Effector memory CD8-positive, alpha-beta T cell (primary cell): ENCODE measurements around the gene CALY.

ENCODE experiments used
- ATAC-seq: fragments of 150-1000 bp; cut with Tn5 transposase; replicated peaks from 2 replicates; pipeline ENCODE4 v1.10.0; 2021; ENCODE audit warnings: mild to moderate bottlenecking, moderate library complexity
- DNase-seq, 3 experiments: peaks; one replicate each; pipeline ENCODE4 v3.0.0; 2021
- H3K27ac Mint-ChIP-seq, 2 donors: one replicate each; pipeline ENCODE4 v1.8.0; 2022; ENCODE audit warnings: mild to moderate bottlenecking in 2 of 2, mixed read lengths in 2 of 2, moderate library complexity in 2 of 2
- H3K27me3 Mint-ChIP-seq, 2 donors: one replicate each; pipeline ENCODE4 v1.8.0; 2022; ENCODE audit warnings: mixed read lengths in 2 of 2
- H3K36me3 Mint-ChIP-seq: one replicate; pipeline ENCODE4 v1.8.0; 2022; ENCODE audit warnings: mild to moderate bottlenecking, moderate library complexity, mixed read lengths; ENCODE audit not compliant: insufficient read depth
- H3K4me1 Mint-ChIP-seq, 2 donors: one replicate each; pipeline ENCODE4 v1.8.0; 2022; ENCODE audit warnings: low read depth in 2 of 2, mixed read lengths in 2 of 2
- H3K4me3 Mint-ChIP-seq, 2 donors: one replicate each; pipeline ENCODE4 v1.8.0; 2022; ENCODE audit warnings: mild to moderate bottlenecking in 2 of 2, mixed read lengths in 2 of 2, moderate library complexity in 2 of 2
- H3K9me3 Mint-ChIP-seq, 2 donors: one replicate each; pipeline ENCODE4 v1.8.0; 2022; ENCODE audit warnings: mixed read lengths in 2 of 2

Gene CALY

DNA sequence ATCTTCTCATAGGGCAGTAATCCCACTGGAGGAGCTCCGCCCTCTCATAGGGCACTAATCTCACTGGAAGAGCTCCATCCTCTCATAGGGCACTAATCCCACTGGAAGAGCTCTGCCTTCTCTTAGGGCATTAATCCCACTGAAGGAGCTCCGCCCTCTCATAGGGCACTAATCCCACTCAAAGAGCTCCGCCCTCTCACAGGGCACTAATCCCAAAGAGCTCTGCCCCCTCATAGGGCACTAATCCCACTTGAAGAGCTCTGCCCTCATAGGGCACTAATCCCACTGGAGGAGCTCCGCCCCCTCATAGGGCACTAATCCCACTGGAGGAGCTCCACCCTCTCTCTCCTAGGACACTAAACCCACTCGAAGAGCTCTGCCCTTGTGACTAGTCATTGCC lies 24.5 kb upstream of the CALY start:
- ATAC-seq (no peak), DNase-seq (no peak)
- peak overlapping the region; percentile 27 to 52 for H3K4me3 Mint-ChIP-seq
- H3K9me3 Mint-ChIP-seq: no peaks in the 10 kb centered on the region
- peak overlapping the region; percentile 61 to 88 for H3K27ac Mint-ChIP-seq
- peaks cover 3% of the 10 kb centered on the region for H3K36me3 Mint-ChIP-seq
- no peaks in the 10 kb centered on the region for H3K27me3 Mint-ChIP-seq
- H3K4me1 Mint-ChIP-seq: peaks cover 7 to 13% of the 10 kb centered on the region in 2 donors

DNA sequence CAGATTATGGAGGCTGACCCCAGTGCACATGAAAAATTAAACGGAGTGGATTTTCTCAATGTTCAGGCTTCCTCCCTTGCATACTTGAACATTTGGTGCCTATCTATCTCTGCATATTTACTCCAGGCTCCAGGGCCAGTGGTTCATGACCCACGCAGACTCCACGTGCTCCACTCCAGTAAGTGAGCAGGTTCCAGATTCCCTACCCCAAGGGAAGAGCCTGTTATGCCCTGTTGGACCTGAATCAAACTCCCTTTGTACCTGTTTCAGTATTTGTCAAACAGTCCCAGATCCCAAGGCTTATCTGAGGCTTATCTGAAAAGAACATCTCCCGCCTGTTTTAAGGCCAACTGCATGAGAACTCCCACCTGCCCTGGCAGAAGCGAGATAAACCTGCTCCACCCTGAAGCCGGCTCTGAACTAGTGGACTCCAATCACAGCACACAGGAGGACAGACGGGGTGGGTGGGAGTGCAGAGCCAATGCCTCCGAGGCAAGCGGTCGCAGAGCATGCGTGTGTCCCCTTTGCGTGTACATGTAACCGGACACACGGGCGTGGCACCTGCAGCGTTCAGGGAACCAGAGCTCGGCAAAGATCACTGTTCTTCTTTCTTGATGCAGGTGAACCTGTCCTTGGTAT lies 23.4 kb upstream of the CALY start:
- no peaks in the 10 kb centered on the region for H3K27me3 Mint-ChIP-seq

DNA sequence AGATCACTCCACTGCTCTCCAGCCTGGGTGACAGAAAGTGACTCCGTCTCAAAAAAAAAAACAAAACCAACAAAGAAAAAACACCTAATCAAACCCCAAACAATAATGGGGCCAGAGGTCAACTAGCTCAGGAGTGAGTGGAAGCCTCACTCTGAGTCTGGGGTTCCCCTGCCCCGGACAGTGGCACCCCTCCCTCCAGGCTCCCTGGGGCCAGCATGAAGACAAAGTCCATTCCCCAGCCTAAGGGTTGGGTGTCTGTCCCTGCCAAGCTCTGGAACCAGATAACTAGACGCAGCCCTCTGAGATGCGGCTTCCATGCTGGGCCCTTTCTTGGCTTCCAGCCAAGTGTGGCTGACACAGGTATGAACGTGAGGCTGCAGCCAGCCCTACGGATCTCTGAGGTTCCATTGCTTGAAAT lies 22.9 kb upstream of the CALY start:
- ATAC-seq (no peak), DNase-seq (peak in 1 of 3 experiments; percentile 27)
- no peaks in the 10 kb centered on the region for H3K9me3 Mint-ChIP-seq
- no peak overlapping the region for H3K4me3 Mint-ChIP-seq
- no peaks in the 10 kb centered on the region for H3K27me3 Mint-ChIP-seq
- no peak overlapping the region for H3K27ac Mint-ChIP-seq
- peaks cover 7 to 16% of the 10 kb centered on the region in 2 donors for H3K4me1 Mint-ChIP-seq
- no peaks in the 10 kb centered on the region for H3K36me3 Mint-ChIP-seq

More for the DNA sequence above, 23.4 kb upstream of the CALY start:
- no peaks in the 10 kb centered on the region for H3K36me3 Mint-ChIP-seq
- H3K9me3 Mint-ChIP-seq: no peaks in the 10 kb centered on the region
- H3K4me3 Mint-ChIP-seq: no peak overlapping the region
- no peak for ATAC-seq
- H3K27ac Mint-ChIP-seq: peak overlapping the region in 1 of 2 donors; percentile 49
- peaks cover 7 to 16% of the 10 kb centered on the region in 2 donors for H3K4me1 Mint-ChIP-seq
- no peak for DNase-seq

DNA sequence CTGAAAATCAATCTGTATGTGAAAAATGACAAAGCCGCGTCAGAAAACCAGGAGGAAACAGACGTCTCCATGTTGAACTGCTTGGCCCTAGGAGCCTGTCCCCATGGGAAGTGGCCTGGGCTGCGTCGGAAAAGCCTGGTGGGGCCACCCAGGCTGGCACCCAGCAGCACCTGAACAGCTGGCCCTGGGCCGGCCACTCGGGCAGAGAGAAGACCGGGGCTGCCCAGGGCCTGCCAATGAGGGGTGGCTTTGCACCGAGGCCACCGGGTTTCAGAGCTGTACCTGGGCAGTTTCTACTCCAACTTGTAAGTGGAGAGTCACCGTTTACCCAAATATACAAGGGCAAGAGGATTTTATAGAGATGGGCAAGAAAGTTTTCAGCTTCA lies 22.2 kb upstream of the CALY start:
- peaks cover 7 to 16% of the 10 kb centered on the region in 2 donors for H3K4me1 Mint-ChIP-seq
- DNase-seq (no peak), ATAC-seq (no peak)
- no peaks in the 10 kb centered on the region for H3K27me3 Mint-ChIP-seq
- no peaks in the 10 kb centered on the region for H3K9me3 Mint-ChIP-seq
- H3K36me3 Mint-ChIP-seq: no peaks in the 10 kb centered on the region
- peak overlapping the region in 1 of 2 donors; percentile 45 for H3K4me3 Mint-ChIP-seq
- H3K27ac Mint-ChIP-seq: no peak overlapping the region

DNA sequence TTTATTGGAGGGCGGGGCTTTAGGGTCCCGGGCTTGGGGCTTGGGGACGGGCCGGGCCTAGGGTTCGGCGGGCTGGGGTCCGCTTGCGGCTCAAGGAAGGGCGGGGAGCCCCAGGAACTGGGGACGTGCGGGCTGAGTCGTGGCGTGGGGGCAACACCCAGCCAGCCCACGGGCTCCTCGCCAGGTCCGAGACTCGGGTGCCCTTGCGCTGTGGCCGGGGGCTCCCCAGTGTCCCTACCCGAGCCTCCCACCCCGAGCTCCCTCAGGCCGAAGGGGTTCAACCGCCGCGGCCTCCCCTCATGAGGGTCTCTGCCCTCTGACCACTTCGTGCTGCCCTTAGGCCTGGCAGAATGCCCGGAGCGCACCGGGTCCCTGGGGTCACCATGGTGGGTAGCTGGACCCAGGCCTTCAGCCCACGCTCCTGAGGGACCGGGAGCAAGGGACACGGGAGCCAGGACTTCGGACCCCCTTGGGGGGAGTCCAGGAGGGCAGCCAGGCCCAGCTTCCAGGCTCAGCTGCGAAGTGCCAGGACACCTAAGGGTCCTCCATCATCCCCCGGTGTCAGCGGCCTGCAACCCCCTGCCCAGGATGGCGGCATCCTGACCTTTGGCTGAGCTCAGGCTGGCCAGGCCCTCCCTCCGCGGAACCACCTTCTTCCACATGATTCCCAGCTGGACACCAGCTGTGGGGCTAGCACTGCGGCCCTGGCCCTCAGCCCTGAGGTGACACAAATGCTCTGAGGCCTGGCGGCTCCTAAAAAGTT lies 21.6 kb upstream of the CALY start:
- Mint-ChIP-seq H3K4me1 (peaks cover 7 to 16% of the 10 kb centered on the region in 2 donors), H3K36me3 (no peaks in the 10 kb centered on the region), H3K9me3 (no peaks in the 10 kb centered on the region), H3K27ac (no peak overlapping the region), H3K27me3 (no peaks in the 10 kb centered on the region), H3K4me3 (peak overlapping the region; percentile 45 to 69)
- ATAC-seq (no peak), DNase-seq (no peak)

DNA sequence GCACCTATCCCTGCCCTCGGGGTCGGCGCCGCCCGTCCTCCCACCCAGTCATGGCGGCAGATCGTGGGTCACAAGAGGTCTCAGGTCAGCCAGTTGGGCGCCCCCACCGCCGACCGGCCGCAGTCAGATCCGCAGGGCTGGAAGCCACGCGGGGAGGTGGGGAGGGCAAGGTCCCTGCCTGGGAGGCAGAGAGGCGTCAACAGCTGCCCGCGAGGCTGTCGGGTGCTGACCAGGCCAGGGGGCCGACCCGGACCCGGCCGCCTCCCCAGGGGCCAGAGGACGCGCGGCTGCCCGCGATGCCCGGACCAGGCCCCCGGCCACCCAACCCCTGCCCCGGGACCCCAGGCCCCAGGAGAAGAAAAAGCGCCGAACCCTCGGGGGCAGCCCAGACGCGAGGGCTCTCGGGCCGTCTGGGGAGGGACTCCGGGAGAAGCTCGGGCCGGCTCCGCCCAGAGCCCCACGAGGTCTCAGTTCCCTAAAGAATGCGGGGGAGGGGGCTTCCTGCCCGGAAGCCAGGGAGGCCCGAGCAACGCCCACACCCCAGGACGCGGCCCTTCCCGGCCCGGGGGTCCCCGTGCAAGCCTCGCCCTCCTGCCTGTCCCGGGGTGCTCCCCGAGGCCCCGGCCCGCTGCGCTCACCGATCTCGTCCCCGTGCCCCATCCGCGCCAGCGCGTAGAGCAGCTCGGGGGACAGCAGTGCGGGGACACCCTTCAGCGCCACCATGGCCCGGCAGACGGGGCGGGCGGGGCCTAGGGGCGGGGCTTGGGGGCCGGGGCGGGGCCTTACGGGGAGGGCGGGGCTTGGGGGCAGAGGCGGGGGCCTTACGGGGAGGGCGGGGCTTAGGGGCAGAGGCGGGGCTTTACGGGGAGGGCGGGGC lies 20.8 kb upstream of the CALY start, which contains the start of gene FUOM:
TSS of gene FUOM (minus strand) at position 735 of the 877 bp plus-strand sequence. CDS start at position 723, 12 bp downstream.
- Mint-ChIP-seq H3K27ac (no peak within 1 kb of the TSS), H3K27me3 (no peaks in the 10 kb centered on the region), H3K4me1 (peaks cover 7 to 16% of the 10 kb centered on the region in 2 donors), H3K36me3 (no peaks in the 10 kb centered on the region), H3K9me3 (no peaks in the 10 kb centered on the region), H3K4me3 (peak within 1 kb of the TSS; percentile 69 to 71)
- DNase-seq: peak; percentile 63 to 65 (median 65)
- ATAC-seq: peak; percentile 92

DNA sequence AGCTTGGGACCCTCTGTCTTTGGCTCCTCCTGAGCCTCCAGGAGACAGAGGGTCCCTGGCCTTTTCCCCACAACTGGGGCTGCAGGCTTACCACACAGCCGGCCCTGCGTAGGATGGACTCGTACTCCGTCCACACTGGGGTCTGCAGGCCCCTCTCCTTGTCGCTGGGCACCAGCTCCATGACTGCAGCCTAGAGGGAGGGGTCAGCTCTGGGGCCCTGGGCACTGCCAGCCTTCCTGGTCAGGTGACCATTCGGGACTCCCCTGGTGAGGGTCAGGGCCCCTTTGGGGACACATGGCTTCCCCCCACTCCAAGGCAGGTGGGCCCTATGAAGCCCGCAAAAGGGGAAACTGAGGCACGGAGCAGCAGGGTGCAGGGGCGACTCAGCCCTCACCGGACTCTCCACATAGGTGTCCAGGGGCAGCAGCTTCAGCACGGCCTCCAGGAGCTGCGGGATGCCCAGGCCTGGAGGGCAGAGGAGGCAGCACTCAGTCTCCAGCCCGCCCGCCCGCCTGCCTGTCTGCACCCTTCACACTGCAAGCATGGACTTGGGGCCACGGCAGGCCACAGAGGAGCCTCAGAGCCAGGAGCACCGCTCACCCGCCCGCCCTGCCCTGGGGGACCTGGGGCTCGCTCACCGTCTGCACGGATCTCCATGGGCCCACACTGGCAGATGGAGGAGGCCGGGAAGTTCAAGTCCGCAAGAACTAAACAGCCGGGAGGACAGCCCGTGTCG lies 20.0 kb upstream of the CALY start:
- no peak for ATAC-seq
- no peak overlapping the region for H3K27ac Mint-ChIP-seq
- H3K27me3 Mint-ChIP-seq: no peaks in the 10 kb centered on the region
- H3K4me1 Mint-ChIP-seq: peaks cover 4 to 12% of the 10 kb centered on the region in 2 donors
- no peak for DNase-seq
- no peaks in the 10 kb centered on the region for H3K36me3 Mint-ChIP-seq
- H3K4me3 Mint-ChIP-seq: peak overlapping the region; percentile 69 to 71
- H3K9me3 Mint-ChIP-seq: no peaks in the 10 kb centered on the region

DNA sequence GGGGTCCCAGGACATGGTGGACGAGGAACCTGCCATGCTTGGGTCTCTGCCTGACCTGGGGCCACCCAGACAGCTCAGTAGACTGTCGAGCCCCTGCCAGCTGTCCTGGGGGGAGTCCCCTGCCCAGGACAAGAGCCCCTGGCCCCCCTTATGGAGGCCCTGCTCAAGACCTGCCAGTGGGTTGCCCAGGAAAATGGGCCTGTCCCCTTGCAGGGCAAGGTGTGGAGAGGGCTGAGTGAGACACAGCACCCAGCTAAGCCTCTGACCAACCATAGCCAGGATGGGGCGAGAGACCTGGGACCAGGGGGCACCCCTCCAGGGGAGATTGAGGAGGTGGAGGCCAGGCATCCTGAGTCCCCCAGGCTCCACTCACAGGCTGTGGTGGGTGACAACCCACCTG lies 19.3 kb upstream of the CALY start:
- Mint-ChIP-seq H3K4me1 (peaks cover 0 to 6% of the 10 kb centered on the region in 2 donors), H3K27ac (peak overlapping the region in 1 of 2 donors; percentile 38), H3K9me3 (no peaks in the 10 kb centered on the region), H3K27me3 (no peaks in the 10 kb centered on the region), H3K36me3 (no peaks in the 10 kb centered on the region), H3K4me3 (peak overlapping the region; percentile 66 to 71)
- ATAC-seq: no peak
- DNase-seq: no peak

DNA sequence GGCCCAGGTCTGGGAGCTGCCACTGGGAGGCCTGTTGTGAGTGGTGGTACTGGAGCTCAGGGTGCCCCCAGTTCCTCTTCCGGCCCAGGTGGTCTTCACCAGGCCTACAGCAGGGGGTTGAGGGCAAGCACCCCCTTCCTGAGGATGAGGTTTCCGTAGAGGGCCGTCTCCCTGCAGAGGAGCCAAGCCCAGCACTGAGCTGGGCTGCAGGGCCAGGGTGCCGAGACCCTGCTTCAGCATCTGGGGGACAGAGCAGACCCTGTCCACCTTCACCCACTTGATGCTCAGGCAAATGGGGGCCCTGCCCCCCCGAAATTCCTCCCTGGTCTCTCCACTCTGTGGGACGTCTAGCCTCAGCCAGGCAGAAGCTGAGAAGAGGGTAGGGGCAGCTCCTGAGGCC lies 18.6 kb upstream of the CALY start:
- DNase-seq: no peak
- H3K4me3 Mint-ChIP-seq: no peak overlapping the region
- H3K27me3 Mint-ChIP-seq: peaks cover 0 to 3% of the 10 kb centered on the region in 2 donors
- no peak for ATAC-seq
- H3K36me3 Mint-ChIP-seq: no peaks in the 10 kb centered on the region
- peak overlapping the region in 1 of 2 donors; percentile 38 for H3K27ac Mint-ChIP-seq
- no peaks in the 10 kb centered on the region for H3K9me3 Mint-ChIP-seq
- peaks cover 0 to 6% of the 10 kb centered on the region in 2 donors for H3K4me1 Mint-ChIP-seq

DNA sequence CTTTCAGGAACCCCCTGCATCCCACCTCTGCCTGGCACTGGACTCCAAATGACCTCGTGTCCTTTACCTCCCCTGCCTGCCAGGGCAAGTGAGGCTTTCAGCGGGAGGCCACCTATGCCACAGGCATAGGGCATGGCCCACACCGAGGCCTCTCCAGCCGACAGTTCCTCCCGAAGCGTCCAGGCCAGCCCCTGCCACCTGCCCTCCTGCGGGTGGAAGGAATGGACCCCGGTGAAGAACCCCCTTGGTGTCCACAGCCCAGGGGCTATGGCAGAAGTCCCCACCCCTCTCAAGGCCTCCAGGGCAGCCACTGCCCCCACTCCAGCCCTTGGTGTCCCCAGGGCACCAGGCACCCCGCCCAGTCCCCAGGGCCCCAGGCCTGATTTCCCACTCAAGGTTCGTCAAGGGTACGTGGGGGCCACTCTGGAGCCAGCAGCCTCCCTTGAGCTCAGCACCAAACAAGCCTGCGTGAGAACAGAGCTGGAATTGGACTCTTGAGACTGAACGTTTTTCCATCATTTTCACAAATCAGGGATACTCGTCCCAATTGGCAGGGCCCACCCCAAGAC lies 18.1 kb upstream of the CALY start:
- peaks cover 0 to 3% of the 10 kb centered on the region in 2 donors for H3K4me1 Mint-ChIP-seq
- peaks cover 0 to 8% of the 10 kb centered on the region in 2 donors for H3K27me3 Mint-ChIP-seq
- H3K4me3 Mint-ChIP-seq: no peak overlapping the region
- no peak overlapping the region for H3K27ac Mint-ChIP-seq
- no peaks in the 10 kb centered on the region for H3K9me3 Mint-ChIP-seq
- ATAC-seq: no peak
- no peaks in the 10 kb centered on the region for H3K36me3 Mint-ChIP-seq
- DNase-seq: no peak

DNA sequence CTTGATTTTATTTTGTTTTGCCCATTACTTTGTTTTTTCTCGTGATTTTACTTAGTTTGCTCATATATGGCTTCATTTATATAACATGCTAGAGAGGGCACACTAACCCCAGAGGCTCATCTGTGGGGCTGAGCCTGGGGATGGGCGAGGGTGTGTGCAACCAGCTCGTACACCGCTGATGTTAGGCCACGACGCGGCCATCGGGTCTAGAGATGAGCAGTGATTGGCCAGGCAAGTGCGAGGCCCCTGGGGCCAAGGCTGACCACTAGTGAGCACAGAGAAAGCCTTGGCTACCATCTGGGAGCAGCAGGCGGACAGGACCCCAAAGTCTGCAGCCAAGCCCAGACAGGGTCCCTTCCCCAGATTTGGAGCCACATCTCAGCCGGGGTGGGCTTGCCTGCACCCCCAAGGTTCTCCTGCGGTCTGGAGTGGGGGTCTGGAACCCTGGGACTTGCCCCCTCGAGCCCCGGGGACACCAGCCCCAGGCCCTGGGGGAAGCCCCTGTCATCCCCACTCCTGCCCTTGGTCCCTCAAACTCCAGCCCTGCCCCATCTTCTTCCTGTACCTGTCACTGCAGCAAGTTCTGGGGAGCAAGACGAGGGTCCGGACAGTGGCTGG lies 17.4 kb upstream of the CALY start:
- Mint-ChIP-seq H3K27me3 (peaks cover 4 to 14% of the 10 kb centered on the region in 2 donors), H3K27ac (no peak overlapping the region), H3K36me3 (no peaks in the 10 kb centered on the region), H3K4me1 (peaks cover 0 to 6% of the 10 kb centered on the region in 2 donors), H3K9me3 (no peaks in the 10 kb centered on the region), H3K4me3 (no peak overlapping the region)
- no peak for ATAC-seq
- DNase-seq: no peak

DNA sequence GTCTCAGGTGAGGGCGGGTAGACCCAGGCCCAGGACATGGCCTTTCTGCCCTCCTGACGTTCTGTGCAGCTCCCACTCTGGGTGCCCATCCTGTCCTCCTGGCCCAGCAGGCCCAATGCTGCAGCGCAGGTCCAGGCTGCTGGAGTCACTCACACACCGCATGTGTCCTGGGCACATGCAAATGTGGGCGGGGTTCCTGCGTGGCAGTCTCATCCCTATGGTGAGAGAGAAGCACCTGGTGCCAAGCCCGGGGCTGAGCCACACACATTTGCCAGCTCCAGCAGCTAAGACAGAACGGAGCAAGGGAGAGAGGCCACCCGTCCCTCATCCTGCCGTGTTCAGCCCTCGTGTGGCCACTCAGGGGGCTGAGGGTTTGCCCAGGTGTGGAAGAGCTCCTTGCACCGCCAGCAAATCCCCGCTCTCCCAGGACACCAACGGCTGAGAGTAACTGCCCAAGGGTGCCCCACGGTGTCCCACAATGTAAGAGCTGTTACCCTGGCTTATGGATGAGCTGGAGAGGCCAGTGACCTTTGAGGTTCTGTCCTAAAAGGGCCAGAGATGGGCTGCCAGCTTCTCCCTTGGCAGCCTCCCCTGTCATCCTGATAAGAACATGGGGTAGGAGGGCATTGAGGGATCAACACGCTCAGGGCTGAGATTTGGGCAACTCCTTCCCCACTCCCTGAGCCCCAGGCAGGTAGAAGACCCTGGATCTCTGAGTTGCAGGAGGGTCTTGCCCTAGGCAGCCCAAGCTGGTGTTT lies 16.7 kb upstream of the CALY start:
- DNase-seq: no peak
- peaks cover 0 to 7% of the 10 kb centered on the region in 2 donors for H3K4me1 Mint-ChIP-seq

More for the DNA sequence above, 16.7 kb upstream of the CALY start:
- Mint-ChIP-seq H3K36me3 (no peaks in the 10 kb centered on the region), H3K9me3 (no peaks in the 10 kb centered on the region), H3K4me3 (no peak overlapping the region), H3K27me3 (peaks cover 8 to 21% of the 10 kb centered on the region in 2 donors), H3K27ac (no peak overlapping the region)
- ATAC-seq: no peak
